Heart left ventricle (tissue), 16 donors: ENCODE data around the gene SLC12A3. TPM values are rescaled to one million over a fixed set of nuclear protein-coding genes. Genes with fewer than 3 reads are reported as not detected.
A peak's percentile ranks its signal among the peaks of the same experiment; 100 is the strongest.

Experiments used
- ATAC-seq, 4 donors: fragments of 200-7000 bp; cut with Tn5 transposase; one replicate each; pipeline ENCODE4 v1.9.1; 2020 to 2022; ENCODE audit warnings: moderate library complexity in 4 of 4, mild to moderate bottlenecking in 3 of 4, moderate number of reproducible peaks in 1 of 4
- DNase-seq, 5 donors: peaks; one replicate each; pipeline ENCODE4 v3.0.0-alpha.2; 2020
- H3K27ac ChIP-seq, 12 donors: fragments of 200-600 bp; sonication (generic) in 4 of 12; one replicate each; pipeline versions ENCODE4 v1.5.0 to v1.8.0; 2016 to 2022; ENCODE audit warnings: mild to moderate bottlenecking in 2 of 12
- H3K27me3 ChIP-seq, 9 donors: fragments of 200-600 bp; sonication (generic) in 2 of 9; one replicate each; pipeline versions ENCODE4 v1.5.1 to v1.8.0; 2016 to 2022; ENCODE audit warnings: mild to moderate bottlenecking in 3 of 9
- H3K36me3 ChIP-seq, 9 donors: fragments of 200-600 bp; sonication (generic) in 2 of 9; one replicate each; pipeline versions ENCODE4 v1.5.0 to v1.8.0; 2018 to 2022; ENCODE audit warnings: mild to moderate bottlenecking in 2 of 9
- H3K4me1 ChIP-seq, 12 donors: fragments of 200-600 bp; sonication (generic) in 4 of 12; one replicate each; pipeline versions ENCODE4 v1.5.0 to v1.8.0; 2016 to 2022; ENCODE audit warnings: mild to moderate bottlenecking in 3 of 12
- H3K4me3 ChIP-seq, 12 donors: fragments of 200-600 bp; sonication (generic) in 4 of 12; one replicate each; pipeline versions ENCODE4 v1.5.0 to v1.8.0; 2017 to 2022; ENCODE audit warnings: mild to moderate bottlenecking in 9 of 12, moderate library complexity in 4 of 12
- H3K9me3 ChIP-seq, 12 donors: fragments of 200-600 bp; sonication (generic) in 4 of 12; one replicate each; pipeline versions ENCODE4 v1.5.0 to v1.8.0; 2016 to 2022; ENCODE audit warnings: mild to moderate bottlenecking in 1 of 12
- CTCF ChIP-seq, 12 donors: fragments of 200-600 bp; sonication (generic) in 4 of 12; IDR thresholded peaks; one replicate each; pipeline versions ENCODE4 v1.5.0 to v1.8.0; 2018 to 2022; ENCODE audit warnings: antibody characterized with exemption in 12 of 12, mild to moderate bottlenecking in 5 of 12
- POLR2A ChIP-seq, 2 donors: fragments of 450-650 bp; IDR thresholded peaks; one replicate each; pipeline ENCODE4 v1.6.1; 2017; ENCODE audit warnings: antibody characterized with exemption in 2 of 2, mild to moderate bottlenecking in 2 of 2, moderate library complexity in 2 of 2
- WGBS, 4 donors: extraction: QIAGEN DNeasy Blood & Tissue Kit in 2 of 4; methylation state at CpG; one replicate each; pipeline versions ENCODE4 v1.1.5 to v1.1.7; 2013 to 2018; 5-methylcytosine and 5-hydroxymethylcytosine counted together
- intact Hi-C, 10 donors: fragments of 100-400 bp; cut with DNase I; formaldehyde crosslinking; loops; one replicate each; pipeline versions ENCODE4 v1.11.1 to v1.14.2; 2022
- polyA plus RNA-seq, 2 donors: library from polyadenylated mRNA; stranded (reverse); fragments of 200-250 nt; gene quantifications; one replicate each; pipeline ENCODE4 v1.2.3, GENCODE V29; 2013
- total RNA-seq, 9 donors: library from RNA; depleted of rRNA in 2 of 9; stranded (reverse); fragments of >200 nt in 2 of 9; fragmentation: NEBNext Ultra II Directional in 3 of 9; extraction: Animal tissue kit (Norgen Biotek cat#: 25700) in 3 of 9; gene quantifications; one replicate each; pipeline versions ENCODE4 v1.1.0 to v1.2.4, GENCODE V29; 2016 to 2023
- donor health status: ischemic (EF 13 %, LVEDD 7.1; RV severe dilation, severe dysfunction).
- donor health status: healthy with polysubstance abuse.
- donor health status: DM: no; HTN: yes; CAD: no.
- donor health status: DM: no; HTN: no; CAD: no.
- donor health status: ischemic (EF 25% LVEDD 6.9; RV normal size, moderate dysfunction).
- donor health status: ischemic (EF 25% LVEDD 5.7; RV mildly dilated, moderate dysfunction).
- donor health status: healthy.
- donor health status: DM: yes; HTN: yes; CAD: no.
- donor health status: ischemic (EF 35%, LVEDD 5.7; RV mildly dilated, moderate dysfunction).
- donor health status: nonischemic (EF 11% LVEDD 7.7; RV severe dilation, severe dysfunction).
- donor health status: DM: yes; HTN: yes; CAD: no.
- donor health status: PGD.
- donor health status: ischemic (EF 29% LVEDD 5.4; RV normal size, mild dysfunction).
- donor health status: nonischemic (EF 23%, LVEDD 6.1; RV moderate dilation, normal function).

Gene SLC12A3
- total and polyA plus RNA-seq, 11 donors = 0.08 TPM; not detected in 10

GRCh38 chr16:56944954-56945839, 80.2 kb downstream of the SLC12A3 start:
- ATAC-seq (peak in 1 of 4 donors; percentile 10), DNase-seq (no peak)
- Histone ChIP-seq H3K27ac (peak overlapping the region in 1 of 12 donors; percentile 6), H3K27me3 (no peaks in the 10 kb centered on the region), H3K36me3 (peaks cover 0 to 76% (median 67%) of the 10 kb centered on the region in 9 donors), H3K9me3 (no peaks in the 10 kb centered on the region), H3K4me3 (no peak overlapping the region), H3K4me1 (peaks cover 0 to 15% (median 2%) of the 10 kb centered on the region in 12 donors)
- intact Hi-C loops = loop anchor here in 1 of 10 donors (10.0 kb wide), 1 partner anchor 210 kb away; no protein-coding TSS in a partner anchor
- TF ChIP-seq CTCF (IDR thresholded peaks at IDR 0.05) (no peak), POLR2A (IDR thresholded peaks at IDR 0.05) (no peak)
- WGBS, 4 donors = 42 to 63% (median 57%) methylated on average over 2 of the region's 2 CpGs

GRCh38 chr16:56945847-56946527, 81.0 kb downstream of the SLC12A3 start:
- intact Hi-C loops = loop anchor here in 1 of 10 donors (10.0 kb wide), 1 partner anchor 209 kb away; no protein-coding TSS in a partner anchor
- peaks cover 0 to 68% (median 59%) of the 10 kb centered on the region in 9 donors for H3K36me3 ChIP-seq
- WGBS, 4 donors = 68 to 75% (median 73%) methylated on average over 12 of the region's 12 CpGs
- H3K9me3 ChIP-seq = no peaks in the 10 kb centered on the region
- TF ChIP-seq POLR2A (IDR thresholded peaks at IDR 0.05) (no peak), CTCF (IDR thresholded peaks at IDR 0.05) (no peak)
- H3K4me1 ChIP-seq = peaks cover 0 to 14% (median 1%) of the 10 kb centered on the region in 12 donors
- DNase-seq (no peak), ATAC-seq (no peak)
- H3K27me3 ChIP-seq = no peaks in the 10 kb centered on the region
- peak overlapping the region in 2 of 12 donors; percentile 5 for H3K27ac ChIP-seq
- no peak overlapping the region for H3K4me3 ChIP-seq

- intact Hi-C loops = loop anchor here in 1 of 10 donors (10.0 kb wide), 1 partner anchor 208 kb away; no protein-coding TSS in a partner anchor
- Histone ChIP-seq H3K27me3 (no peaks in the 10 kb centered on the region), H3K4me3 (no peak overlapping the region), H3K4me1 (peaks cover 0 to 15% (median 0%) of the 10 kb centered on the region in 12 donors), H3K36me3 (peaks cover 0 to 58% (median 49%) of the 10 kb centered on the region in 9 donors), H3K9me3 (no peaks in the 10 kb centered on the region), H3K27ac (peak overlapping the region in 1 of 12 donors; percentile 5)
- ATAC-seq (peak in 3 of 4 donors; percentile 16 to 33 (median 23)), DNase-seq (no peak)
- 81 to 84% (median 83%) methylated on average over 10 of the region's 10 CpGs for WGBS, 4 donors
- TF ChIP-seq CTCF (IDR thresholded peaks at IDR 0.05) (no peak), POLR2A (IDR thresholded peaks at IDR 0.05) (no peak)
Measured at GRCh38 chr16:56946767-56947603, 82.0 kb downstream of the SLC12A3 start.
